ENCODE measurements around the gene PRDM5.

DNA sequence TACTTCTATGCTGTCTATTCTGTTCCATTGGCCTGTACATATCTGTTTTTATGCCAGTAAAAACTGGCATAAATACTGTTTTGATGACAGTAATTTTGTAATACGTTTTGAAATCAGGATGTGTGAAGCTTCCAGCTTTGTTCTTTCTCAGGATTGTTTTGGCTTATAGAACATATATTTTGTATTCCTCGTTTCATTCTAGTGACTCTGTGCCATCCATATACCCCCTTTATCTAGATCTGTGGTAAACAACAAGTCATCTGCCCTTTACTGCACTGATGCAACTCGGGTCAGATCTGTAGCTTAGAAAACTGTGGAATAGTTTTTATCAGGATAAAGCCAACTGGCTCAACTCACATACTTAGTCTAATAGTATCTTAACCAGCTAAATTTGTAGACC lies 233.7 kb downstream of the PRDM5 start:
- no peak for TF ChIP-seq POLR2A (IDR thresholded peaks at IDR 0.05)
- TF ChIP-seq CTCF (IDR thresholded peaks at IDR 0.05), result no peak
